K562 (cell line): ENCODE data around the gene IRF2. TPM values are rescaled to one million over a fixed set of nuclear protein-coding genes. Genes with fewer than 3 reads are reported as not detected.

ENCODE experiments used
- ATAC-seq: fragments of 200-7000 bp; cut with Tn5 transposase; 3 replicates; pipeline ENCODE4 v1.9.1; 2020; ENCODE audit warnings: moderate library complexity
- BruUV-seq: library from RNA; stranded (reverse); fragments of 400-500 nt; replicated peaks from 2 replicates; lab custom pipeline; 2021; lab: Mats Ljungman, UMichigan
- CTCF ChIA-PET: fragments of 300-600 bp; formaldehyde crosslinking; extraction: SDS; loops from one replicate; lab custom pipeline; 2021; ENCODE audit warnings: low intra/inter-chr PET ratio; lab: Yijun Ruan, JAX
- POLR2A ChIA-PET: fragments of 300-600, 350-650 bp; sonication (Branson Sonifier 250); formaldehyde crosslinking; extraction: SDS; loops from one replicate; lab custom pipeline; 2021; ENCODE audit warnings: antibody characterized with exemption, inconsistent platforms; lab: Yijun Ruan, JAX
- DNase-seq, 4 experiments: peaks; one replicate each; pipeline versions ENCODE4 v3.0.0 to v3.0.0-alpha.2; 2011 to 2018; ENCODE audit warnings: low spot score in 3 of 4, mixed read lengths in 3 of 4; ENCODE audit errors: extremely low read depth in 1 of 4
- FAIRE-seq: peaks from 2 replicates; lab custom pipeline; 2011; peaks lifted over from hg19 to GRCh38; lab: Jason Lieb, UNC
- H2AFZ ChIP-seq: 2 replicates; pipeline ENCODE4 v1.6.0; 2011; ENCODE audit warnings: low read depth, low read length, control low read depth, inconsistent platforms
- H3K27ac ChIP-seq: fragments of 200-600 bp; 3 replicates; pipeline ENCODE4 v1.8.0; 2011; ENCODE audit warnings: low read depth, mild to moderate bottlenecking, control low read depth, inconsistent platforms, low read length, moderate library complexity, mixed read lengths; ENCODE audit errors: extremely low read depth
- H3K27me3 ChIP-seq, 2 experiments: fragments of 300-600 bp in 1 of 2; 2 replicates in 1 of 2; 3 replicates in 1 of 2; pipeline versions ENCODE4 v1.6.0 to v1.8.0; 2011; ENCODE audit warnings: inconsistent platforms in 2 of 2, low read length in 2 of 2, mild to moderate bottlenecking in 1 of 2, mixed read lengths in 1 of 2, moderate library complexity in 1 of 2; ENCODE audit not compliant: control insufficient read depth in 2 of 2, insufficient read depth in 2 of 2
- H3K36me3 ChIP-seq: fragments of 300-600 bp; 3 replicates; pipeline ENCODE4 v1.8.0; 2011; ENCODE audit warnings: mild to moderate bottlenecking, low read length, inconsistent platforms; ENCODE audit not compliant: control insufficient read depth, insufficient read depth
- H3K4me1 ChIP-seq, 2 experiments: fragments of 200-600 bp in 1 of 2; replicated peaks in 1 of 2; 2 replicates in 1 of 2; 3 replicates in 1 of 2; pipeline versions ENCODE4 v1.5.1 to v1.8.0; 2011; ENCODE audit warnings: inconsistent platforms in 2 of 2, low read length in 2 of 2, mild to moderate bottlenecking in 1 of 2, mixed read lengths in 1 of 2, moderate library complexity in 1 of 2; ENCODE audit not compliant: control insufficient read depth in 2 of 2, insufficient read depth in 2 of 2
- H3K4me2 ChIP-seq: 2 replicates; pipeline ENCODE4 v1.6.1; 2011; ENCODE audit warnings: low read length, control low read depth, inconsistent platforms, mixed read lengths; ENCODE audit not compliant: insufficient read depth
- H3K4me3 ChIP-seq: fragments of 200-600 bp; sonication (generic), shearing (Covaris generic); 2 replicates; pipeline ENCODE4 v1.5.1; 2016; ENCODE audit warnings: control low read depth, inconsistent platforms
- H3K79me2 ChIP-seq: fragments of 200-600 bp; 3 replicates; pipeline ENCODE4 v1.8.0; 2011; ENCODE audit warnings: low read length, inconsistent platforms; ENCODE audit not compliant: control insufficient read depth, insufficient read depth
- H3K9ac ChIP-seq, 2 experiments: 2 replicates each; pipeline versions ENCODE4 v1.6.0 to v1.6.1; 2011; ENCODE audit warnings: low read depth in 2 of 2, low read length in 2 of 2, control low read depth in 1 of 2, inconsistent platforms in 1 of 2, mild to moderate bottlenecking in 1 of 2, mixed read lengths in 1 of 2; ENCODE audit not compliant: insufficient read depth in 1 of 2
- H3K9me1 ChIP-seq: one replicate; pipeline ENCODE4 v1.6.0; 2011; ENCODE audit warnings: inconsistent platforms, mild to moderate bottlenecking, low read length, moderate library complexity; ENCODE audit not compliant: control insufficient read depth, insufficient read depth
- H3K9me3 ChIP-seq: replicated peaks from 2 replicates; pipeline ENCODE4 v1.5.1; 2011; ENCODE audit warnings: low read depth, low read length, inconsistent platforms; ENCODE audit not compliant: control insufficient read depth, insufficient read depth
- H4K20me1 ChIP-seq: replicated peaks from 2 replicates; pipeline ENCODE4 v1.6.1; 2011; ENCODE audit warnings: low read length, inconsistent platforms, mixed read lengths; ENCODE audit not compliant: control insufficient read depth, insufficient read depth
- AFF4 ChIP-seq: sonication (generic); formaldehyde crosslinking; IDR thresholded peaks from 2 replicates; pipeline ENCODE4 v1.8.0; 2023; ENCODE audit warnings: mild to moderate bottlenecking, missing genetic modification reagents
- BMI1 ChIP-seq: fragments of 150-350 bp; IDR thresholded peaks from 2 replicates; pipeline ENCODE4 v1.6.1; 2014; ENCODE audit warnings: low read length
- CHD1 ChIP-seq: fragments of 200-600 bp; sonication (generic); IDR thresholded peaks from one replicate; pipeline ENCODE4 v1.6.1; 2012; ENCODE audit warnings: mild to moderate bottlenecking, moderate library complexity, low read length, inconsistent platforms
- CHD4 ChIP-seq: fragments of 200-600 bp; sonication (generic); IDR thresholded peaks from 3 replicates; pipeline ENCODE4 v1.6.1; 2012; ENCODE audit warnings: low read depth, mild to moderate bottlenecking, mixed read lengths, low read length, inconsistent platforms; ENCODE audit not compliant: insufficient read depth, insufficient replicate concordance, poor library complexity, severe bottlenecking
- DPF2 ChIP-seq: fragments of 450-650 bp; IDR thresholded peaks from 2 replicates; pipeline ENCODE4 v1.6.1; 2016
- ERF ChIP-seq: fragments of 450-650 bp; formaldehyde crosslinking; IDR thresholded peaks from 2 replicates; pipeline ENCODE4 v1.4.0; 2020; ENCODE audit warnings: mild to moderate bottlenecking, mixed read lengths
- FOXA1 ChIP-seq: fragments of 450-650 bp; IDR thresholded peaks from 2 replicates; pipeline ENCODE4 v1.6.1; 2016; ENCODE audit warnings: mild to moderate bottlenecking, borderline replicate concordance
- NCOA4 ChIP-seq: fragments of 450-650 bp; IDR thresholded peaks from 2 replicates; pipeline ENCODE4 v1.6.1; 2018; ENCODE audit warnings: mild to moderate bottlenecking; ENCODE audit not compliant: partially characterized antibody
- NCOR1 ChIP-seq: fragments of 450-650 bp; IDR thresholded peaks from 2 replicates; pipeline ENCODE4 v1.6.1; 2016; ENCODE audit warnings: mild to moderate bottlenecking, moderate library complexity
- SETDB1 ChIP-seq: IDR thresholded peaks from one replicate; pipeline ENCODE4 v1.6.1; 2012; ENCODE audit warnings: low read length, control low read depth, inconsistent platforms
- SLC30A9 ChIP-seq: fragments of 250-450 bp; sonication (Bioruptor Pico); IDR thresholded peaks from 2 replicates; pipeline ENCODE4 v1.8.0; 2022; ENCODE audit warnings: mild to moderate bottlenecking, moderate library complexity
- ZBTB1 ChIP-seq: sonication (generic); formaldehyde crosslinking; IDR thresholded peaks from 2 replicates; pipeline ENCODE4 v1.8.1; 2023; ENCODE audit warnings: missing genetic modification reagents, low read depth, mild to moderate bottlenecking, borderline replicate concordance
- ZFP91 ChIP-seq: sonication (generic); formaldehyde crosslinking; IDR thresholded peaks from 2 replicates; pipeline ENCODE4 v1.8.0; 2022; ENCODE audit warnings: mild to moderate bottlenecking, missing genetic modification reagents
- ZNF175 ChIP-seq: fragments of 200-800 bp; sonication (Bioruptor generic); IDR thresholded peaks from 2 replicates; pipeline ENCODE4 v1.6.1; 2016; ENCODE audit warnings: low read depth, mild to moderate bottlenecking, missing genetic modification characterization, missing compliant biosample characterization
- ZNF507 ChIP-seq: conservative IDR thresholded peaks from 2 replicates; pipeline ENCODE4 v1.6.1; 2017; ENCODE audit warnings: missing genetic modification characterization, missing compliant biosample characterization
- ZNF584 ChIP-seq: fragments of 200-800 bp; sonication (Bioruptor generic); IDR thresholded peaks from 2 replicates; pipeline ENCODE4 v1.6.1; 2016; ENCODE audit warnings: low read depth, mild to moderate bottlenecking, missing genetic modification characterization, missing compliant biosample characterization
- WGBS: fragments of 100-300 bp; shearing (Covaris generic); methylation state at CpG from one replicate; pipeline ENCODE4 v1.1.6; 2016; ENCODE audit warnings: low coverage, mixed read lengths; ENCODE audit not compliant: insufficient coverage; ENCODE audit errors: missing lambda C conversion rate; 5-methylcytosine and 5-hydroxymethylcytosine counted together
- in situ Hi-C: fragments of 300-500 bp; cut with MboI; formaldehyde crosslinking; loops from 4 replicates; pipeline ENCODE4 v1.15.0; 2018; ENCODE audit warnings: inconsistent platforms, mixed read lengths
- intact Hi-C: fragments of 100-400 bp; cut with micrococcal nuclease; formaldehyde crosslinking; loops from 2 replicates; pipeline ENCODE4 v1.14.2; 2022
- polyA plus RNA-seq, 8 experiments: library from polyadenylated mRNA; depleted of rRNA in 4 of 8; stranded (reverse) in 5 of 8; unstranded in 3 of 8; fragments of >200 nt; fragmentation: Nextera tagmentation in 2 of 8; fragmentation: Illumina TruSeq in 1 of 8; extraction: Ambion mirVana in 2 of 8; extraction: Trizol in 1 of 8; gene quantifications; 2 replicates each; pipeline versions ENCODE4 v1.2.1 to v1.2.3, GENCODE V29; 2011 to 2014; ENCODE audit warnings: inconsistent platforms in 1 of 8, missing spikeins in 1 of 8
- total RNA-seq, 7 experiments: library from RNA; depleted of rRNA in 6 of 7; stranded (reverse); fragments of >200 nt in 6 of 7; fragmentation: Illumina TruSeq in 2 of 7; extraction: Trizol in 2 of 7; gene quantifications; 2 replicates each; pipeline versions ENCODE4 v1.2.1 to v1.2.3, GENCODE V29; 2011 to 2021; ENCODE audit warnings: low replicate concordance in 1 of 7

Gene IRF2
- total and polyA plus RNA-seq, 9 of the 15 experiments (the other 6 are each of a cell fraction or from before 2014, with no cell fraction given), result 7.1 to 17.1 (median 11.3) TPM

- Histone ChIP-seq H3K27me3 (no peaks in the 10 kb centered on the region), H3K4me1 (peaks cover 0 to 12% of the 10 kb centered on the region in 2 experiments; a peak in 3 of 5 replicates), H3K36me3 (no peaks in the 10 kb centered on the region), H3K9ac (no peak overlapping the region), H3K9me1 (no peaks in the 10 kb centered on the region), H3K4me2 (no peak overlapping the region), H2AFZ (no peak overlapping the region), H3K27ac (no peak overlapping the region), H4K20me1 (no peaks in the 10 kb centered on the region), H3K4me3 (no peak overlapping the region), H3K79me2 (no peaks in the 10 kb centered on the region), H3K9me3 (no peaks in the 10 kb centered on the region)
- in situ Hi-C loops, result no loop called here
- no peak for ATAC-seq
- POLR2A ChIA-PET, result interaction anchor here (0.7 to 2.5 kb wide), 2 partner anchors 9 to 36 kb away, joined by 3 to 11 read pairs; no protein-coding TSS in a partner anchor
- no peak for FAIRE-seq
- no TSS peak for BruUV-seq
- no peak for DNase-seq
- WGBS, result 80% methylated on average over 1 of the region's 1 CpG
- intact Hi-C loops, result no loop called here
- CTCF ChIA-PET, result no interaction called here
- TF ChIP-seq ZNF175 (CRISPR knock-in tag) (no peak), ZFP91 (CRISPR knock-in tag) (no peak), CHD4 (no peak), SETDB1 (no peak), DPF2 (no peak), FOXA1 (no peak), AFF4 (no peak), BMI1 (no peak), ERF (CRISPR knock-in tag) (no peak), ZBTB1 (CRISPR knock-in tag) (no peak), ZNF584 (CRISPR knock-in tag) (no peak), SLC30A9 (no peak), NCOR1 (no peak), ZNF507 (tag) (no peak), CHD1 (no peak), NCOA4 (no peak)
Measured at GRCh38 chr4:184357165-184357564, 117.2 kb downstream of the IRF2 start.
